Renal pelvis (tissue), 4 donors: ENCODE measurements around the gene KLK11. TPM values are rescaled to one million over a fixed set of nuclear protein-coding genes. Genes with fewer than 3 reads are reported as not detected.

Experiments used
- DNase-seq: peaks from one replicate; pipeline ENCODE4 v3.0.0-alpha.2; 2013
- polyA plus RNA-seq, 3 donors: library from polyadenylated mRNA; unstranded; fragments of 120-200 nt; gene quantifications; one replicate each; pipeline ENCODE4 v1.2.1, GENCODE V29; 2013; ENCODE audit not compliant: insufficient read length in 3 of 3

KLK11 gene
- polyA plus RNA-seq, 3 donors: 0.14 TPM; not detected in 2

DNA sequence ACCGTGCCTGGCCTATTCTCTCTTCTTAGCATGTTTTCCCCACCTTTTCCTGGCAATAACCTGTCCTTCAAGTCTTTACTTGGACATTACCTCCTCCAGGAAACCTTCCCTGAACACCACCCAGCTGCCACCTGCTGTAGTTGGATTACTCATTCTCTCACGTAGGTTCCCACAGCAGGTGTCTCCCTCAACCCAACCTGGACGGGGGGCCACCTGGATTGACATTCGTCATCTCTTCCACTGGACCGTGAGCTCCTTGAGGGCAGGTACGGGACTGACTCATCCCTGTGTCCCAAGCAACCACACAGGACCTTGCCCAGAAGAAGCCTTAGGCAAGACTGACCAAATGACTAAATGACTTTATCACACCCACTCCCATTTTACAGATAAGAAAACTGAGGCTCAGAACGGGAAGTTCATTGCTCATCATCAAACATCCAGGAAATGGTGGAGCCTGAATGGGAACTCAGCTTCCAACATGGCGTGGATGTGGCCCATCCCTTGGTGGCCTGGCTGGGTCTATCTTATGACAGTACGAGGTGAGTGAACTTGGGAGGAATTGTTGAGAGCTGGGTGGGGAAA is 53.5 kb downstream of the KLK11 start:
- DNase-seq: no peak

Other genes starting within 250 kb of the KLK11 start
- under 1 TPM in 1 of 3 donors, not detected in 2; 0.09 TPM for gene ACP4, start 236.2 kb downstream of the KLK11 start, polyA plus RNA-seq
- 1 to 10 TPM; 1.2 to 1.7 (median 1.3) TPM for gene KLK1, start 202.8 kb downstream of the KLK11 start, polyA plus RNA-seq
- gene KLK15, start 193.0 kb downstream of the KLK11 start, polyA plus RNA-seq: not detected
- gene KLK3, start 171.7 kb downstream of the KLK11 start, polyA plus RNA-seq: under 1 TPM; 0.47 to 0.58 (median 0.51) TPM
- gene KLK2, start 153.2 kb downstream of the KLK11 start, polyA plus RNA-seq: under 1 TPM in 2 of 3 donors, not detected in 1; 0.21 to 0.34 TPM
- under 1 TPM in 1 of 3 donors, not detected in 2; 0.06 TPM for gene KLK4, start 115.2 kb downstream of the KLK11 start, polyA plus RNA-seq
- 1 to 10 TPM; 1.6 to 1.9 (median 1.9) TPM for gene KLK5, start 73.6 kb downstream of the KLK11 start, polyA plus RNA-seq
- 10 to 100 TPM; 37.7 to 40.8 (median 37.7) TPM for gene KLK6, start 57.0 kb downstream of the KLK11 start, polyA plus RNA-seq
- 1 to 10 TPM; 3.3 to 4.5 (median 3.8) TPM for gene KLK7, start 42.7 kb downstream of the KLK11 start, polyA plus RNA-seq
- 1 to 10 TPM; 1.8 to 2.8 (median 2.8) TPM for gene KLK8, start 25.0 kb downstream of the KLK11 start, polyA plus RNA-seq
- gene KLK10, start 6.9 kb downstream of the KLK11 start, polyA plus RNA-seq: under 1 TPM; 0.16 to 0.36 (median 0.24) TPM
- gene KLK12, start 8.4 kb upstream of the KLK11 start, polyA plus RNA-seq: not detected
- gene KLK13, start 38.5 kb upstream of the KLK11 start, polyA plus RNA-seq: under 1 TPM; 0.24 to 0.65 (median 0.53) TPM
- gene KLK14, start 56.3 kb upstream of the KLK11 start, polyA plus RNA-seq: under 1 TPM; 0.14 to 0.32 (median 0.19) TPM
- gene CTU1, start 81.8 kb upstream of the KLK11 start, polyA plus RNA-seq: 1 to 10 TPM; 3.0 to 5.1 (median 4.3) TPM
- 1 to 10 TPM; 1.5 to 1.8 (median 1.5) TPM for gene SIGLEC9, start 98.3 kb upstream of the KLK11 start, polyA plus RNA-seq
- gene SIGLEC7, start 115.7 kb upstream of the KLK11 start, polyA plus RNA-seq: under 1 TPM; 0.33 to 0.43 (median 0.36) TPM
- gene CD33, start 198.5 kb upstream of the KLK11 start, polyA plus RNA-seq: 1 to 10 TPM; 1.8 to 2.5 (median 2.3) TPM
- gene SIGLECL1, start 224.5 kb upstream of the KLK11 start, polyA plus RNA-seq: not detected